Measurements from ENCODE around the gene IGFALS.

Gene IGFALS

DNA sequence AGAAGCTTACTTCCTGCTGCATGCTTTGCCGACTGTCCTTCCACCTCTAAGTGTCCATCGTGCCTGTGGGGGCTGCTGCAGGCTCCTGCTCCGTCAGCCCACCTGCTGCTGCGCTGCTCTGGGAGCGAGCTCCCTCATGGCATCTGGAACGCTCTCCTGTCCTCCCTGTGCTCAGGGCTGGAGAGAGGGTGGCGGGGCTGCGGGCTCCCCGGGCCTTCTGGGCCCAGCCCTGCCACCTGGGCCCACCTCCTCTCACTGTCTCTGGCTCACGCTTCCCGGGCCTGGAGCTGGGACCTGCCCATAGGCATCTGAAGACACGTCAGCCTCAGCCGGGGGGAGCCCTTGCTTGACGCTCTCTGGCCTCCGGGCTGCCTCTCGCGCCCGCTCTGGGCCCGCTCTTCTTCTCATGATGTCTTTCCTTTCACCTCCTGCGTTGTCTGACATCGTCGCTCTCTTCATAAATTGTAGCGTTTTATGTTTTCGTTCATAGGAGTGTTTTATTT lies 49.1 kb downstream of the IGFALS start:
- no peak for DNase-seq (ENCODE audit: low read depth in 2 of 2)

DNA sequence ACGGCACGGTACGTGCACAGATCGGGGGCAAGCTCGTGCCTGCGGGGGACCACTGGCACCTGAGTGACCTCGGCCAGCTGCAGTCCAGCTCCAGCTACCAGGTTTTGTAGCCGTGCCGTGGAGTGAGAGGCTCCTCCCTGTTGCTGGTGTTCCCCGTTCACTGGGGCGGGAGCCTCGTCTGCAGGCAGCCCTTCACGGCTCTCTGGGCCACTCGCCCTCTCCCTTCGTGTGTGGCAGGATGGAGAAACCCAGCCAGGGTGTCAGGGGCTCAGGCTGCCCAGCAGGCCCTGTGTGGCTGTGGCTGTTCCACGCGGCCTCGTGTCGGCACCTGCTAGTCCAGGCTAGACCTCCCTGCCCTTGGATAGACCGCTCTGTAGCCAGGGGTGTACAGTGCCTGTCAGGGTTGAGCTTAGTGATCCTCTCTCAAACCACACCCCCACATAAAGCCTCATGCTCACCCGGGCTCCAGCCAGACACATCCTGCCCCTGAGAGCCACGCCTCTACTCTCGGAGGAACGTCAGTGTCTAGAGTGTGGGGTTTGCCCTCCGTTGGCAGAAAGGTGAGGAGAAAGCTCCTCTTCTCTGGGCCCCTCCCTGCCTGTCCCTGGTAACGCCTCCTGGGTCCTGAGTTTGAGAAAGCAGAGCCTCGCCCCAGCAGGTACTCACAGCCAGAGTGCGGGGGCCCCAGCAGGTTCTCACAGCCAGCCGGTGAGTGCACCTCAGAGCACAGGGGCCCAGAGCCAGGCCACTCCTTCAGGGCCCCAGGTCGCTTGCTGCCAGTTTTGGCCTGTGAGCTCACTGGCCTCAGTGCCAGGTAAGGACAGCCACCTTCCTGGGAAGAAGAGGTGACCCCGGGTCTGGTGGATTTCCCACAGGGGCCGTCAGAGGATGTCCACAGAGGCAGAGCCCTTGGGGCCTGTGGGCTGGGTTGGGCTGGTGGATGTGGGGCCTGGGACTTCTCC lies 49.8 kb downstream of the IGFALS start:
- no peak for DNase-seq (ENCODE audit: low read depth in 2 of 2)

DNA sequence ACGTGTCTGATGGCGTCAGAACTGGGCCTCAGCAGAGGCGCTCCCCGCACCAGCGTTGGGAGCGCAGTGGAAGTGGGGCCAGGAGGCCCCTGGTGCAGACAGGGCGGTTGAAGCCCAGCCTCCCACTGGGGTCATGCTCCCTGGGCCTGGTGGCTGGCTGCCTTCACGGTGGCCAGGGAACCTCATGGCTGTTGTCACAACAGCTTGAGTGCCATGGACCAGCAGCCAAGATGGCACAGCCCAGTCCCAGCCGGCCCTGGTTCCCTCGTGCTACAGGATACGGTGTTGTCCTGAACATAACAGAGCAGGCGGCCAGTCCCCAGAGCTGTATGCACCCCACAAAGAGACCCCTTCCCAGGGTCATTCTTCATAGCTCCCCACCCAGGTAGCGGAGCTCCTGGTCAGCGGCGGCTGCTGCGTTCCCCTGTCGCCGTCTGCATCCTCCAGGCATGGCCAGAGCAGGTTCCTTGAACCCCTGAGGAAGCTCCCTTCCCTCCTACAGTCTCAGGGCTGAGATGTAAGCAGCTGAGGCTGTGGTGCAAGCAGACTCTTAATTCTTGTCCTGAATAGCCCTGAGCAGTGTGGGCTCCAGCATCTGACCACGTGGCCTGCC lies 51.8 kb downstream of the IGFALS start:
- no peak for DNase-seq (ENCODE audit: low read depth in 2 of 2)

DNA sequence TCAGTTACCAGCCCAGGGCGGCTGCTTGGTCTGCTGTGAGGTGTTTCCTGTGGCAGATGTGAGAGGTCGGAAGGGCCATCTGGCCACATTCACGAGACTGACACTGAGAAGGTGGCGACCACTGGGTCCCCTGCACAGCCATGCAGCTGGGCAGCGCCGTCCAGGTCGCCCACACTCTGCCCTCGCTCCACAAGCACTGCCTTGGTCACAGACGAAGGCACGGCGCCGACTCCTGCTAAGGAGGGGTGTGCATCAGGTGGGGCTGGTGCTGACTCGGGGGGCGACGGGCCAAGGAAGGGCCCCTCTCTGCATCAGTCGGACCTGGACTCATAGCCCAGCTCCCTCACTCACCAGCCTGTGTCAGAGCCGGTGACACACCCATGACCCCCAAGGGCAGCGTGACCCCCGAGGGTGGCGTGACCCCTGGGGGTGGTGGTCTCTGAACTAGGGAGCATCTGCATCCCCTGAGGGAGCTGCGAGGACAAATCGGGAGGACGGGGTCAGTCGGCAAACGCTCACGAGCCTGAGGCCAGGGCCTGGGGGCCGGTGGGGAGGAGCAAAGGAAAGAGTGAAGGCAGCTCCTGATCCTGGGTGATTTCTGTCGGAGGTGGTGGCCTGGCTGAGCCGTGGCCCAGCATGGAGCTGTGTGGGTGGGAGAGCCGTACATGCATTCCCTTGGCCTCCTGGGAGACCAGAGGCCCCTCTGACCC lies 52.6 kb downstream of the IGFALS start:
- DNase-seq (ENCODE audit: low read depth in 2 of 2), result no peak

All from stimulated activated CD8-positive, alpha-beta memory T cell treated with anti-CD3 and anti-CD28 coated beads, Interleukin-2, amount 100 ng/mL, for 48 hours (primary cell).